Neutrophil (primary cell): ENCODE measurements around the gene EPHA5.

ENCODE experiments used
- H3K27ac ChIP-seq: fragments of 200-600 bp; sonication (generic); 2 replicates; pipeline ENCODE4 v1.5.1; 2016; ENCODE audit warnings: mild to moderate bottlenecking, moderate library complexity
- H3K27me3 ChIP-seq: fragments of 200-600 bp; sonication (generic); 2 replicates; pipeline ENCODE4 v1.6.0; 2016; ENCODE audit warnings: mild to moderate bottlenecking
- H3K36me3 ChIP-seq: fragments of 200-600 bp; sonication (generic); 2 replicates; pipeline ENCODE4 v1.5.1; 2017
- H3K4me1 ChIP-seq, 2 experiments: fragments of 200-600 bp in 1 of 2; sonication (generic) in 1 of 2; 1 replicate in 1 of 2; 2 replicates in 1 of 2; pipeline versions ENCODE4 v1.5.1 to v1.6.1; 2013 to 2016; ENCODE audit warnings: low read depth in 1 of 2, low read length in 1 of 2, mild to moderate bottlenecking in 1 of 2, moderate library complexity in 1 of 2; ENCODE audit not compliant: control insufficient read depth in 1 of 2, insufficient read depth in 1 of 2
- H3K4me3 ChIP-seq, 2 experiments: fragments of 200-600 bp in 1 of 2; sonication (generic) in 1 of 2; 1 replicate in 1 of 2; 2 replicates in 1 of 2; pipeline ENCODE4 v1.5.1; 2013 to 2016; ENCODE audit warnings: low read depth in 1 of 2, low read length in 1 of 2, mild to moderate bottlenecking in 1 of 2, moderate library complexity in 1 of 2
- H3K9me3 ChIP-seq: fragments of 200-600 bp; sonication (generic); 2 replicates; pipeline ENCODE4 v1.5.1; 2016
- CTCF ChIP-seq: fragments of 200-600 bp; sonication (generic); IDR thresholded peaks from 2 replicates; pipeline ENCODE4 v1.5.1; 2016; ENCODE audit warnings: antibody characterized with exemption

EPHA5 gene

DNA sequence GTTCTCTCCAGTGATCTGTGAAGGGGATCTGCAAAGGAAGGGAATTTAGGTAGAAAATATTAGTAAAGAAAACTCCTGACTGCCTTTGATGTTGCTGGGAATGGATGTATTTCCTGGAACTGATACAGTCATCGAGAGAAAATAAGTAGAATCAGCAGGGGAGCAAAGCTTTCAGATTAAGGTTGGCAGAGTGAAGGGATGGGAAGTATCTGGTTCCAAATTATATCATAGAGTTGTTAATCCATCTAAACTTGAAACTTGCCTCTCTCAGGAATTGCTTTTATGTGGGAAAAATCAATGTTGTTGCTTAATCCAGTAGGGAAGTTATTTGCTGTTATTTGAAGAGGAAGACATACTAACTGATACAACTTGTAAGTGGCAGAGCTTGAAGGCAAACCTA is 19.3 kb downstream of the EPHA5 start:
- no peak overlapping the region for H3K4me3 ChIP-seq
- H3K27ac ChIP-seq = no peak overlapping the region
- H3K9me3 ChIP-seq = no peaks in the 10 kb centered on the region
- no peaks in the 10 kb centered on the region for H3K36me3 ChIP-seq
- TF ChIP-seq CTCF = no peak
- no peaks in the 10 kb centered on the region for H3K27me3 ChIP-seq
- H3K4me1 ChIP-seq = no peaks in the 10 kb centered on the region

DNA sequence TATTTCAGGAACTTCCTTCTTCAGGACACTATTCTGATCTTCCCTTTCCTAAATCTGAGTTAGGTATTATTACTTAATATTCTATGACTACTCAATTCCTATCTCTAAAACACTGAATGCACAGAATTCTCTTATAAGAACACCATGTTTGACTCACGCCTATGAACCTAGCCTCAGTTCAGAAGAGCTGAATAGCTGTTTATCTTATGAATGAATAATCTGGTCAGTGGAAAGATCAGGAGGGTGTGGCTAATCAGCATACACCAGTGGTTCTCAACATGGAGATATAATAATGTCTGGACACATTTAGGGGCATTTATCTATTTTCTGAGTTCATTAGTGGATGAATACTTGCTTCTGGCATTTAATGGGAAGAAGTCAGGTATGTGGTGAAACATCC is 24.2 kb downstream of the EPHA5 start:
- H3K27ac ChIP-seq = no peak overlapping the region
- no peak for TF ChIP-seq CTCF
- no peaks in the 10 kb centered on the region for H3K9me3 ChIP-seq
- no peaks in the 10 kb centered on the region for H3K27me3 ChIP-seq
- no peaks in the 10 kb centered on the region for H3K36me3 ChIP-seq
- H3K4me3 ChIP-seq = no peak overlapping the region
- H3K4me1 ChIP-seq = no peaks in the 10 kb centered on the region

GRCh38 chr4:65645185-65645584 is 25.1 kb downstream of the EPHA5 start:
- TF ChIP-seq CTCF = no peak
- H3K9me3 ChIP-seq = no peaks in the 10 kb centered on the region
- no peaks in the 10 kb centered on the region for H3K27me3 ChIP-seq
- H3K36me3 ChIP-seq = no peaks in the 10 kb centered on the region
- no peak overlapping the region for H3K4me3 ChIP-seq
- H3K27ac ChIP-seq = no peak overlapping the region
- H3K4me1 ChIP-seq = no peaks in the 10 kb centered on the region

GRCh38 chr4:65635051-65635821 is 35.1 kb downstream of the EPHA5 start:
- no peak overlapping the region for H3K4me3 ChIP-seq
- no peaks in the 10 kb centered on the region for H3K4me1 ChIP-seq
- no peaks in the 10 kb centered on the region for H3K27me3 ChIP-seq

DNA sequence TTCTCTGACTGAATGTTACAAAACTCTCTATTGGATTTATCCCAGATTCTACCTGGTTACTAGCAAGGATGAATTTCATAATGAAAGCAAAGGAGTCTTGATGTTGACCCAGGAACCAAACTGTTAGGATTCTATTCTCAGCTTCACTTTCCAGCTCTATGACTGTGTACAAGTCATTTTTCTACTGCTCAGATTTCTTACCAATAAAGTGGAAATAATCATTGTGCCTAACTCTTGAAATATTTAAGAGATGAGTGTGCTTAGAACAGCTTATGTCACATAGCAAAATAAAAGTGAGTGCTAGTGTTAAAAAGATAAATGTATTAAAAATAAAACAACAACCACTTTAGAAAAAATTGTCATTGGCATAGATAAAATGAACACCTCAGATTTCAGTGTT is 45.6 kb downstream of the EPHA5 start:
- Histone ChIP-seq H3K4me1 (no peaks in the 10 kb centered on the region), H3K9me3 (no peaks in the 10 kb centered on the region), H3K36me3 (no peaks in the 10 kb centered on the region), H3K27me3 (no peaks in the 10 kb centered on the region), H3K4me3 (no peak overlapping the region), H3K27ac (no peak overlapping the region)
- no peak for TF ChIP-seq CTCF

More at GRCh38 chr4:65635051-65635821, 35.1 kb downstream of the EPHA5 start:
- Histone ChIP-seq H3K9me3 (no peaks in the 10 kb centered on the region), H3K36me3 (no peaks in the 10 kb centered on the region), H3K27ac (no peak overlapping the region)
- no peak for TF ChIP-seq CTCF
